CD14-positive monocyte (primary cell): ENCODE results near the gene DNAJC18. TPM values are rescaled to one million over a fixed set of nuclear protein-coding genes. Genes with fewer than 3 reads are reported as not detected.

ENCODE experiments used
- DNase-seq, 3 donors: peaks; one replicate each; pipeline ENCODE4 v3.0.0-alpha.2; 2011 to 2022
- H2AFZ ChIP-seq: 2 replicates; pipeline ENCODE4 v1.6.0; 2012; ENCODE audit warnings: mild to moderate bottlenecking, low read depth, low read length, inconsistent platforms; ENCODE audit not compliant: insufficient read depth, poor library complexity, severe bottlenecking
- H3K27ac ChIP-seq, 2 donors: 1 replicate in 1 of 2; 2 replicates in 1 of 2; pipeline ENCODE4 v1.5.1; 2012 to 2013; ENCODE audit warnings: low read length in 2 of 2, control low read depth in 1 of 2, inconsistent platforms in 1 of 2, low read depth in 1 of 2, mild to moderate bottlenecking in 1 of 2
- H3K27me3 ChIP-seq, 2 donors: one replicate each; pipeline versions ENCODE4 v1.6.0 to v1.6.1; 2011 to 2013; ENCODE audit warnings: low read length in 2 of 2; ENCODE audit not compliant: control insufficient read depth in 2 of 2, insufficient read depth in 2 of 2
- H3K36me3 ChIP-seq, 2 donors: replicated peaks in 1 of 2; 1 replicate in 1 of 2; 2 replicates in 1 of 2; pipeline versions ENCODE4 v1.5.1 to v1.6.1; 2012 to 2013; ENCODE audit warnings: low read length in 2 of 2, control low read depth in 1 of 2, inconsistent platforms in 1 of 2, mild to moderate bottlenecking in 1 of 2; ENCODE audit not compliant: insufficient read depth in 2 of 2, control insufficient read depth in 1 of 2
- H3K4me1 ChIP-seq, 2 donors: 1 replicate in 1 of 2; 2 replicates in 1 of 2; pipeline versions ENCODE4 v1.5.1 to v1.6.1; 2012 to 2013; ENCODE audit warnings: low read length in 2 of 2, control low read depth in 1 of 2, inconsistent platforms in 1 of 2, mild to moderate bottlenecking in 1 of 2, moderate library complexity in 1 of 2; ENCODE audit not compliant: insufficient read depth in 2 of 2, control insufficient read depth in 1 of 2
- H3K4me2 ChIP-seq: replicated peaks from 2 replicates; pipeline ENCODE3; 2012; ENCODE audit warnings: low read length, moderate library complexity, mild to moderate bottlenecking; ENCODE audit not compliant: poor library complexity, severe bottlenecking; ENCODE audit errors: extremely low read depth
- H3K4me3 ChIP-seq, 3 experiments: fragments of 200-600 bp in 1 of 3; sonication (generic) in 1 of 3; replicated peaks in 1 of 3; 1 replicate in 2 of 3; 2 replicates in 1 of 3; pipeline ENCODE4 v1.5.1; 2011 to 2013; ENCODE audit warnings: low read length in 3 of 3, mild to moderate bottlenecking in 3 of 3, control low read depth in 2 of 3, low read depth in 2 of 3, inconsistent platforms in 1 of 3, moderate library complexity in 1 of 3
- H3K79me2 ChIP-seq: 2 replicates; pipeline ENCODE4 v1.6.0; 2012; ENCODE audit warnings: mild to moderate bottlenecking, control low read depth, inconsistent platforms, low read length, moderate library complexity; ENCODE audit not compliant: insufficient read depth
- H3K9ac ChIP-seq: 2 replicates; pipeline ENCODE4 v1.6.0; 2017; ENCODE audit warnings: low read length, mild to moderate bottlenecking; ENCODE audit not compliant: insufficient read depth, poor library complexity, severe bottlenecking
- H3K9me3 ChIP-seq, 2 donors: replicated peaks in 1 of 2; 1 replicate in 1 of 2; 2 replicates in 1 of 2; pipeline versions ENCODE4 v1.5.1 to v1.6.1; 2012 to 2013; ENCODE audit warnings: low read length in 2 of 2, control low read depth in 1 of 2; ENCODE audit not compliant: control insufficient read depth in 1 of 2, insufficient read depth in 1 of 2
- H4K20me1 ChIP-seq: 2 replicates; pipeline ENCODE4 v1.6.0; 2012; ENCODE audit warnings: mild to moderate bottlenecking, low read length, control low read depth, moderate library complexity; ENCODE audit not compliant: insufficient read depth
- H3K27ac Mint-ChIP-seq, 7 donors: one replicate each; pipeline ENCODE4 v1.8.0; 2020; ENCODE audit warnings: mild to moderate bottlenecking in 7 of 7, mixed read lengths in 7 of 7, moderate library complexity in 6 of 7, inconsistent platforms in 2 of 7
- H3K27me3 Mint-ChIP-seq, 3 donors: one replicate each; pipeline ENCODE4 v1.8.0; 2021 to 2022; ENCODE audit warnings: low read depth in 3 of 3, mild to moderate bottlenecking in 3 of 3, mixed read lengths in 3 of 3, moderate library complexity in 3 of 3, inconsistent platforms in 1 of 3
- H3K36me3 Mint-ChIP-seq, 2 donors: one replicate each; pipeline ENCODE4 v1.8.0; 2020; ENCODE audit warnings: mixed read lengths in 2 of 2, inconsistent platforms in 1 of 2, mild to moderate bottlenecking in 1 of 2
- H3K4me1 Mint-ChIP-seq: one replicate; pipeline ENCODE4 v1.8.0; 2020; ENCODE audit warnings: mild to moderate bottlenecking, mixed read lengths
- H3K4me3 Mint-ChIP-seq, 2 donors: one replicate each; pipeline ENCODE4 v1.8.0; 2020; ENCODE audit warnings: mild to moderate bottlenecking in 2 of 2, mixed read lengths in 2 of 2, moderate library complexity in 1 of 2
- H3K9me3 Mint-ChIP-seq, 7 donors: one replicate each; pipeline ENCODE4 v1.8.0; 2020 to 2022; ENCODE audit warnings: mixed read lengths in 7 of 7, mild to moderate bottlenecking in 6 of 7, moderate library complexity in 6 of 7, inconsistent platforms in 2 of 7
- WGBS: methylation state at CpG from one replicate; pipeline ENCODE4 v1.1.5; 2013; ENCODE audit warnings: missing lambda C conversion rate; ENCODE audit not compliant: insufficient coverage; 5-methylcytosine and 5-hydroxymethylcytosine counted together
- intact Hi-C, 2 donors: fragments of 100-400 bp; cut with micrococcal nuclease; formaldehyde crosslinking; loops; one replicate each; pipeline versions ENCODE4 v1.15.0 to v1.15.1; 2023
- polyA plus RNA-seq, 3 donors: library from polyadenylated mRNA; depleted of rRNA in 1 of 3; unstranded in 2 of 3; stranded (reverse) in 1 of 3; fragments of 300-500 nt in 2 of 3; fragments of >200 nt in 1 of 3; fragmentation: Illumina TruSeq in 2 of 3; gene quantifications; 1 replicate in 2 of 3; 2 replicates in 1 of 3; pipeline ENCODE4 v1.2.3, GENCODE V29; 2012 to 2021
- TF ChIP-seq, protein P1 (sequence below): fragments of 200-600 bp; IDR thresholded peaks from one replicate; pipeline ENCODE4 v1.8.0; 2022; ENCODE audit warnings: antibody characterized with exemption, mild to moderate bottlenecking

The DNAJC18 gene
- polyA plus RNA-seq, 3 donors = 0.87 to 2.6 (median 2.2) TPM

DNA sequence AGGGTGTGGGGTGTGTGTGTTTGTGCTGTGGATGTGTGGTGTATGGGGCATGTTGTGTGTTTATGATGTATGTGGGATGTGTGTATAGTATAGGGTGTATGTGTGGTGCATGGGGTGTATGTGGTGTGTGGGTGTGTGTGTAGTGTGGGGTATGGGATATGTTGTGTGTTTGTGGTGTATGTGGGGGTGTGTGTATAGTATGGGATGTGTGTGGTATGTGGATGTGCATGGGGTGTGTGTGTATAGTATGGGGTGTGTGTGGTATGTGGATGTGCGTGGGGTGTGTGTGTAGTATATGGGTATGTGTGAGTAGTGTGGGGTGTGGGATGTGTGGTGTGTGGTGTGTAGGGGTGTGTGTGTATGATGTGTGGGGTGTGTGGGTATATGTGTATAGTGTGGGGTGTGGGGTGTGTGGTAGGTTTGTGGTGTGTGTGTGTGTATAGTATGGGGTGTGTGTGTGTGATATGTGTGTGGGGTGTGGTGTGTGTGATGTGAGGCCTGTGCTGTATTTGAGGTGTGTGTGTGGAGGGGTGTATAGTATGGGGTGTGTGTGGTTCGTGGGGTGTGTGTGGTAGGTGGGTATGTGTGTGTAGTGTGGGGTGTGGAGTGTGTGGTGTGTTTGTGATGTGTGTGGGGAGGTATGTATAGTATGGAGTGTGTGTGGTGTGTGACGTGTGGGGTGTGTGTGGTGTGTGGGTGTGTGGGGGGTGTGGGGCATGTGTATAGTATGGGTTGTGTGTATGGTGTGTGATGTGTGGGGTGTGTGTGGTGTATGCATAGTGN is 12.7 kb upstream of the DNAJC18 start:
- Mint-ChIP-seq H3K4me3 (no peak overlapping the region), H3K27ac (no peak overlapping the region), H3K9me3 (no peaks in the 10 kb centered on the region), H3K27me3 (peaks cover 0 to 5% (median 3%) of the 10 kb centered on the region in 3 donors), H3K4me1 (peaks cover 5% of the 10 kb centered on the region), H3K36me3 (no peaks in the 10 kb centered on the region)
- Histone ChIP-seq H3K27ac (no peak overlapping the region), H3K27me3 (no peaks in the 10 kb centered on the region), H2AFZ (no peak overlapping the region), H4K20me1 (no peaks in the 10 kb centered on the region), H3K9ac (no peak overlapping the region), H3K4me2 (no peak overlapping the region), H3K79me2 (no peaks in the 10 kb centered on the region), H3K4me1 (no peaks in the 10 kb centered on the region), H3K36me3 (no peaks in the 10 kb centered on the region), H3K9me3 (no peaks in the 10 kb centered on the region), H3K4me3 (no peak overlapping the region)
- no peak for DNase-seq
- intact Hi-C loops = no loop called here
- TF ChIP-seq, protein P1, sequence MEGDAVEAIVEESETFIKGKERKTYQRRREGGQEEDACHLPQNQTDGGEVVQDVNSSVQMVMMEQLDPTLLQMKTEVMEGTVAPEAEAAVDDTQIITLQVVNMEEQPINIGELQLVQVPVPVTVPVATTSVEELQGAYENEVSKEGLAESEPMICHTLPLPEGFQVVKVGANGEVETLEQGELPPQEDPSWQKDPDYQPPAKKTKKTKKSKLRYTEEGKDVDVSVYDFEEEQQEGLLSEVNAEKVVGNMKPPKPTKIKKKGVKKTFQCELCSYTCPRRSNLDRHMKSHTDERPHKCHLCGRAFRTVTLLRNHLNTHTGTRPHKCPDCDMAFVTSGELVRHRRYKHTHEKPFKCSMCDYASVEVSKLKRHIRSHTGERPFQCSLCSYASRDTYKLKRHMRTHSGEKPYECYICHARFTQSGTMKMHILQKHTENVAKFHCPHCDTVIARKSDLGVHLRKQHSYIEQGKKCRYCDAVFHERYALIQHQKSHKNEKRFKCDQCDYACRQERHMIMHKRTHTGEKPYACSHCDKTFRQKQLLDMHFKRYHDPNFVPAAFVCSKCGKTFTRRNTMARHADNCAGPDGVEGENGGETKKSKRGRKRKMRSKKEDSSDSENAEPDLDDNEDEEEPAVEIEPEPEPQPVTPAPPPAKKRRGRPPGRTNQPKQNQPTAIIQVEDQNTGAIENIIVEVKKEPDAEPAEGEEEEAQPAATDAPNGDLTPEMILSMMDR = no peak
- WGBS = 83% methylated on average over 3 of the region's 3 CpGs

DNA sequence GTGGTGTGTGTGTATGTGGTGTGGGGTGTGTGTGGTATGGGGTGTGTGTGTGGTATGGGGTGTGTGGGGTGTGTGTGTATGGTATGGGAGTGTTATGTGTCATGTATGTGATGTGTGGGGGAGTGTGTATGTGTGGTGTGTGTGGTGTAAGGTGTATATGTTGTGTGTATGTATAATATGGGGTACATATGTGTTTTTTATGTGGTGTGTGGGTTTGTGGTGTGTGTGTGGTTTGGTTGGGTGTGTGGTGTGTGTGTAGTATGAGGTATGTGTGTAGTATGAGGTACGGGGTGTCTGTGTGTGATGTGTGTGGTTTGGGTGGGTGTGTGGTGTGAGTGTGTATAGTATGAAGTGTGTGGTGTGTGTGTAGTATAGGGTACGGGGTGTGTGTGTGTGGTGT is 11.9 kb upstream of the DNAJC18 start:
- TF ChIP-seq, protein P1 = no peak
- H3K9me3 Mint-ChIP-seq = no peaks in the 10 kb centered on the region
- no peaks in the 10 kb centered on the region for H3K4me1 ChIP-seq
- no peak overlapping the region for H2AFZ ChIP-seq
- H4K20me1 ChIP-seq = no peaks in the 10 kb centered on the region
- no peak overlapping the region for H3K4me3 Mint-ChIP-seq
- no peaks in the 10 kb centered on the region for H3K9me3 ChIP-seq
- peaks cover 0 to 5% (median 1%) of the 10 kb centered on the region in 3 donors for H3K27me3 Mint-ChIP-seq
- no peak overlapping the region for H3K27ac ChIP-seq
- whole genome bisulfite sequencing = 93% methylated on average over 2 of the region's 2 CpGs
- no peaks in the 10 kb centered on the region for H3K79me2 ChIP-seq
- no peak overlapping the region for H3K4me2 ChIP-seq
- H3K4me3 ChIP-seq = no peak overlapping the region
- H3K9ac ChIP-seq = no peak overlapping the region
- H3K4me1 Mint-ChIP-seq = peaks cover 5% of the 10 kb centered on the region
- H3K27ac Mint-ChIP-seq = no peak overlapping the region
- H3K36me3 Mint-ChIP-seq = no peaks in the 10 kb centered on the region
- intact Hi-C loops = no loop called here
- H3K36me3 ChIP-seq = no peaks in the 10 kb centered on the region
- no peak for DNase-seq
- no peaks in the 10 kb centered on the region for H3K27me3 ChIP-seq
